Parathyroid adenoma (tissue), 2 donors: ENCODE data around the gene PKP2.

Experiments
- H2AFZ ChIP-seq: fragments of 300-600 bp; sonication (generic); one replicate; pipeline ENCODE4 v1.7.0; 2017; ENCODE audit warnings: antibody characterized with exemption, mild to moderate bottlenecking
- H3K27ac ChIP-seq: fragments of 300-600 bp; sonication (generic); one replicate; pipeline ENCODE4 v1.7.0; 2017
- H3K27me3 ChIP-seq: fragments of 300-600 bp; sonication (generic); one replicate; pipeline ENCODE4 v1.7.0; 2017; ENCODE audit warnings: low read length; ENCODE audit not compliant: control insufficient read depth, insufficient read depth
- H3K36me3 ChIP-seq: fragments of 300-600 bp; sonication (generic); one replicate; pipeline ENCODE4 v1.7.0; 2017; ENCODE audit warnings: low read length; ENCODE audit not compliant: control insufficient read depth, insufficient read depth
- H3K4me1 ChIP-seq: fragments of 300-600 bp; sonication (generic); one replicate; pipeline ENCODE4 v1.7.0; 2017; ENCODE audit warnings: control low read depth
- H3K4me2 ChIP-seq: fragments of 300-600 bp; sonication (generic); one replicate; pipeline ENCODE4 v1.7.0; 2017; ENCODE audit warnings: low read length
- H3K4me3 ChIP-seq: fragments of 300-600 bp; sonication (generic); one replicate; pipeline ENCODE4 v1.7.0; 2017; ENCODE audit warnings: low read depth, low read length
- H3K79me2 ChIP-seq: fragments of 300-600 bp; sonication (generic); one replicate; pipeline ENCODE4 v1.7.0; 2017; ENCODE audit warnings: control low read depth
- H3K9ac ChIP-seq: fragments of 300-600 bp; sonication (generic); one replicate; pipeline ENCODE4 v1.7.0; 2017; ENCODE audit warnings: mild to moderate bottlenecking
- H3K9me3 ChIP-seq: fragments of 300-600 bp; sonication (generic); one replicate; pipeline ENCODE4 v1.7.0; 2017; ENCODE audit warnings: low read length; ENCODE audit not compliant: control insufficient read depth
- CTCF ChIP-seq: fragments of 300-600 bp; sonication (generic); IDR thresholded peaks from one replicate; pipeline ENCODE4 v1.7.0; 2017; ENCODE audit warnings: antibody characterized with exemption, mild to moderate bottlenecking
- donor health status: primary hyperparathyroidism.

The PKP2 gene

GRCh38 chr12:32889011-32889760 is 7.4 kb downstream of the PKP2 start:
- H3K4me2 ChIP-seq = no peak overlapping the region
- H3K9ac ChIP-seq = no peak overlapping the region
- TF ChIP-seq CTCF = no peak
- H3K4me3 ChIP-seq = no peak overlapping the region
- H2AFZ ChIP-seq = no peak overlapping the region
- no peaks in the 10 kb centered on the region for H3K9me3 ChIP-seq
- H3K79me2 ChIP-seq = no peaks in the 10 kb centered on the region
- H3K4me1 ChIP-seq = peaks cover 16% of the 10 kb centered on the region
- no peaks in the 10 kb centered on the region for H3K36me3 ChIP-seq
- H3K27ac ChIP-seq = no peak overlapping the region
- no peaks in the 10 kb centered on the region for H3K27me3 ChIP-seq

GRCh38 chr12:32887058-32887457 is 9.5 kb downstream of the PKP2 start:
- no peaks in the 10 kb centered on the region for H3K27me3 ChIP-seq
- H3K9ac ChIP-seq = no peak overlapping the region
- peaks cover 6% of the 10 kb centered on the region for H3K4me1 ChIP-seq
- H3K36me3 ChIP-seq = no peaks in the 10 kb centered on the region
- TF ChIP-seq CTCF = no peak
- no peaks in the 10 kb centered on the region for H3K9me3 ChIP-seq
- no peak overlapping the region for H3K27ac ChIP-seq
- H3K4me2 ChIP-seq = no peak overlapping the region
- H2AFZ ChIP-seq = no peak overlapping the region
- no peak overlapping the region for H3K4me3 ChIP-seq
- H3K79me2 ChIP-seq = no peaks in the 10 kb centered on the region

GRCh38 chr12:32885831-32886230 is 10.7 kb downstream of the PKP2 start:
- TF ChIP-seq CTCF = no peak
- Histone ChIP-seq H3K36me3 (no peaks in the 10 kb centered on the region), H3K9me3 (no peaks in the 10 kb centered on the region), H2AFZ (peak overlapping the region; percentile 20), H3K4me3 (peak overlapping the region; percentile 27), H3K4me1 (no peaks in the 10 kb centered on the region), H3K27ac (no peak overlapping the region), H3K27me3 (no peaks in the 10 kb centered on the region), H3K9ac (no peak overlapping the region), H3K79me2 (no peaks in the 10 kb centered on the region), H3K4me2 (peak overlapping the region; percentile 53)

- Histone ChIP-seq H3K79me2 (no peaks in the 10 kb centered on the region), H3K36me3 (no peaks in the 10 kb centered on the region), H3K4me2 (no peak overlapping the region), H3K27ac (no peak overlapping the region), H3K4me1 (no peaks in the 10 kb centered on the region), H3K27me3 (no peaks in the 10 kb centered on the region), H3K9ac (no peak overlapping the region), H3K4me3 (no peak overlapping the region), H2AFZ (no peak overlapping the region), H3K9me3 (no peaks in the 10 kb centered on the region)
- no peak for TF ChIP-seq CTCF
Observed at GRCh38 chr12:32884962-32885361, 11.6 kb downstream of the PKP2 start.

- no peak overlapping the region for H3K4me2 ChIP-seq
- no peak for TF ChIP-seq CTCF
- no peaks in the 10 kb centered on the region for H3K4me1 ChIP-seq
- no peak overlapping the region for H3K9ac ChIP-seq
- no peak overlapping the region for H2AFZ ChIP-seq
- H3K27me3 ChIP-seq = no peaks in the 10 kb centered on the region
- no peak overlapping the region for H3K4me3 ChIP-seq
- H3K27ac ChIP-seq = no peak overlapping the region
- H3K9me3 ChIP-seq = no peaks in the 10 kb centered on the region
- no peaks in the 10 kb centered on the region for H3K79me2 ChIP-seq
- H3K36me3 ChIP-seq = no peaks in the 10 kb centered on the region
Observed at GRCh38 chr12:32881702-32882101, 14.9 kb downstream of the PKP2 start.
